ENCODE results near the gene MANF. TPM values are rescaled to one million over a fixed set of nuclear protein-coding genes. Genes with fewer than 3 reads are reported as not detected.
A peak's percentile ranks its signal among the peaks of the same experiment; 100 is the strongest.

MANF gene
- total RNA-seq, 1 donor from 2014 or later = 118 TPM

DNA sequence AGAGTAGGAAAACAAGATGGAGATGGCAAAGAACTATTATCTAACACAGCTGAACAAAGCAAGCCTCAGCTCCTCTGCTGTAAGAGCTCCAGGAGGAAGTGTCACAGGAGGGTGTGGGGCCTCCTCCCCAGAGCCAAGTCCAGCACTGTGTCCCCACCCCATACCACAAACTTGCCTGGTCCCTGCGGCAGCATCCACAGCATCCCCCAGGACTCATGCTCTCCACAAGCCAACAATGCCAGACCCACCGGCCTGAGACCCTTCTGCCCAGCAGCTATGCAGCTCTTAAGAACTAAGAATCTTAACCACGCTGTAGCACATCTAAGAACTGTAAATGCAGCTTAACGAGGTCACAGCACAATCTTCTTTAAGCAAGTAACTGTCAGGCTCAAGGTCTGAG lies 15.1 kb downstream of the MANF start:
- no peaks in the 10 kb centered on the region for H3K27me3 Mint-ChIP-seq (ENCODE audit: low read depth)
- H3K36me3 Mint-ChIP-seq (ENCODE audit: low read depth) = peaks cover 16% of the 10 kb centered on the region
- peak; percentile 61 for DNase-seq (ENCODE audit: low spot score)
- H3K27ac Mint-ChIP-seq (ENCODE audit: unreplicated experiment) = no peak overlapping the region
- TF ChIP-seq, protein P1, sequence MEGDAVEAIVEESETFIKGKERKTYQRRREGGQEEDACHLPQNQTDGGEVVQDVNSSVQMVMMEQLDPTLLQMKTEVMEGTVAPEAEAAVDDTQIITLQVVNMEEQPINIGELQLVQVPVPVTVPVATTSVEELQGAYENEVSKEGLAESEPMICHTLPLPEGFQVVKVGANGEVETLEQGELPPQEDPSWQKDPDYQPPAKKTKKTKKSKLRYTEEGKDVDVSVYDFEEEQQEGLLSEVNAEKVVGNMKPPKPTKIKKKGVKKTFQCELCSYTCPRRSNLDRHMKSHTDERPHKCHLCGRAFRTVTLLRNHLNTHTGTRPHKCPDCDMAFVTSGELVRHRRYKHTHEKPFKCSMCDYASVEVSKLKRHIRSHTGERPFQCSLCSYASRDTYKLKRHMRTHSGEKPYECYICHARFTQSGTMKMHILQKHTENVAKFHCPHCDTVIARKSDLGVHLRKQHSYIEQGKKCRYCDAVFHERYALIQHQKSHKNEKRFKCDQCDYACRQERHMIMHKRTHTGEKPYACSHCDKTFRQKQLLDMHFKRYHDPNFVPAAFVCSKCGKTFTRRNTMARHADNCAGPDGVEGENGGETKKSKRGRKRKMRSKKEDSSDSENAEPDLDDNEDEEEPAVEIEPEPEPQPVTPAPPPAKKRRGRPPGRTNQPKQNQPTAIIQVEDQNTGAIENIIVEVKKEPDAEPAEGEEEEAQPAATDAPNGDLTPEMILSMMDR (IDR thresholded peaks at IDR 0.05) = no peak
- peaks cover 12% of the 10 kb centered on the region for H3K4me1 Mint-ChIP-seq (ENCODE audit: low read depth)
- H3K9me3 Mint-ChIP-seq (ENCODE audit: low read depth) = no peaks in the 10 kb centered on the region
- H3K4me3 Mint-ChIP-seq (ENCODE audit: unreplicated experiment) = no peak overlapping the region

DNA sequence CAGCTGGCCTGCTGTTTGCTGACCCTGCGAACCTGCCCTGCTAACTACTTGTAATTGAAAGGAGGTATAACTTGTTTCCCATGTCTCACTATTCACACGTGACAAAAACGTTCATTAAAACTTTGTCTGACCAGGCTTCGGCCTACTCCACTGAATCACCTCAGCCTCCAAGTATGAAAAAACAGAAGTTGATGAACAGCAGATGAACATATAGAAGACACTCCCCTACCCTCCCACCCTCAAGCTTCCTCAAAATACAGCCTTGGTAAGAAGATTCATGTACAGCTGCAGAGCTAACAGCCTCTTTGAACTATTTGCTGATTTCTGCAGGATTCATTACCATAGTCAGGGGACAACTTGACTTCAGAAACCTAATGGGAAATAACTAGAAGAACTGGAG lies 16.6 kb downstream of the MANF start:
- Mint-ChIP-seq H3K27ac (ENCODE audit: unreplicated experiment) (no peak overlapping the region), H3K9me3 (ENCODE audit: low read depth) (no peaks in the 10 kb centered on the region), H3K4me3 (ENCODE audit: unreplicated experiment) (no peak overlapping the region), H3K4me1 (ENCODE audit: low read depth) (peaks cover 3% of the 10 kb centered on the region), H3K36me3 (ENCODE audit: low read depth) (peaks cover 11% of the 10 kb centered on the region), H3K27me3 (ENCODE audit: low read depth) (no peaks in the 10 kb centered on the region)
- DNase-seq (ENCODE audit: low spot score) = no peak
- TF ChIP-seq, protein P1 (IDR thresholded peaks at IDR 0.05) = no peak

DNA sequence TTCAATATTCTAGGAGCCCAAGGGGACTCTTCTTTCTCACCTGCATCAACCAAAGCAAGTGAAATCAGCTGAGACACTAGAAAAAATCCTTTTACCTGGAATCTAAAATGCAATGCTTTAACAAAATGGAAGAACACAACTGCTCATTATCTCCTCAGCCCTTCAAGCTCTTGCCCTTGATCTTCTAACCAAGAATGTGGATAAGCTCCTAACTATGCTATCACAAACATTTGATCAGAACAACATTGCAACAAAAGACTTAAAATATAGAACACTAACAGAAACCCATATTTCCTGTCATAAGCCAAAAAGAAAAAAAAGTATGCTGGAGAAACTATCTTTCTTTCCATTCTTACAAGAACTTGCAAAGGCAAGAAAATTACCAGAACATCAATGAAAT lies 18.6 kb downstream of the MANF start:
- H3K4me1 Mint-ChIP-seq (ENCODE audit: low read depth) = no peaks in the 10 kb centered on the region
- no peak for DNase-seq (ENCODE audit: low spot score)
- no peaks in the 10 kb centered on the region for H3K27me3 Mint-ChIP-seq (ENCODE audit: low read depth)
- H3K27ac Mint-ChIP-seq (ENCODE audit: unreplicated experiment) = no peak overlapping the region
- no peaks in the 10 kb centered on the region for H3K9me3 Mint-ChIP-seq (ENCODE audit: low read depth)
- TF ChIP-seq, protein P1 (IDR thresholded peaks at IDR 0.05) = no peak
- peaks cover 11% of the 10 kb centered on the region for H3K36me3 Mint-ChIP-seq (ENCODE audit: low read depth)
- no peak overlapping the region for H3K4me3 Mint-ChIP-seq (ENCODE audit: unreplicated experiment)

DNA sequence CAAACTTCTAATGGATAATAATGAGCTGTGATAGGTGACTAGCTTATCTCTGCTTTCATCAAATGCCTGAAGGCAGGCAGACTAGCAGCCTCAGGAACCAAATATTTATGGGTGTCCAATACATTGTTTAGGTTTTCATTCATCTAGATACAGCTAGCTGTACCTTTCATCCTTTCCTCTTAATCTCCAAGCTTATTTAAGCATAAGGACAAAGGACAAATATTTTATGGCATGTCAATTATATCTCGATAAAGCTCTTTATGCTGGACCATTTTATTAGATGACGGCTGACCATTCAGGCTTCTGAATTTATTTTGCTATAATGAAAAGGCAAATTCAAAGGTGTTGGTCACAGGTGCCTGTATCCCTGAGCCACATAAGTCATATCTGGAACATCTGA lies 22.9 kb downstream of the MANF start:
- H3K4me3 Mint-ChIP-seq (ENCODE audit: unreplicated experiment) = no peak overlapping the region
- H3K4me1 Mint-ChIP-seq (ENCODE audit: low read depth) = no peaks in the 10 kb centered on the region
- peaks cover 16% of the 10 kb centered on the region for H3K36me3 Mint-ChIP-seq (ENCODE audit: low read depth)
- DNase-seq (ENCODE audit: low spot score) = no peak
- H3K27ac Mint-ChIP-seq (ENCODE audit: unreplicated experiment) = no peak overlapping the region
- TF ChIP-seq, protein P1 (IDR thresholded peaks at IDR 0.05) = no peak
- no peaks in the 10 kb centered on the region for H3K27me3 Mint-ChIP-seq (ENCODE audit: low read depth)
- H3K9me3 Mint-ChIP-seq (ENCODE audit: low read depth) = no peaks in the 10 kb centered on the region

DNA sequence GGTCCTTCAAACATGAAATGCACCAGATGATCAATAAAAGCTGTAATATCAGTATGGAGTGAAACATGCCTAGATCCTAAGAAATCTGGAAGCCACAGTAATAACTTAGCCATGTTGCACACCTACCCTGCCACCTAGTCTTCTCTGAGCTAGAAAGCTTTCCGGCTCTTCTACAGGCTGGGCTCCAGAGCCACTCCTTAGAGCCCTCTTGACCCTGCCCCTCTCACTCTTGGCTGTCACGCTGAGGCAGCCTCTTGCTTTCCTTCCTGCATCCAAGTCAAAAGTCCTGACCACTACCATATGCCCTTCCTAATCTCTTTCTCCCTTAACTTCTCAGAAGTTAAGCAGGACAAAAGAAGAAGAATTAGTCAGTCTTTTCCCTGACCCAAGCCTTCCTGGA lies 23.7 kb downstream of the MANF start:
- no peak overlapping the region for H3K4me3 Mint-ChIP-seq (ENCODE audit: unreplicated experiment)
- no peaks in the 10 kb centered on the region for H3K9me3 Mint-ChIP-seq (ENCODE audit: low read depth)
- no peaks in the 10 kb centered on the region for H3K27me3 Mint-ChIP-seq (ENCODE audit: low read depth)
- H3K27ac Mint-ChIP-seq (ENCODE audit: unreplicated experiment) = no peak overlapping the region
- TF ChIP-seq, protein P1 (IDR thresholded peaks at IDR 0.05) = no peak
- no peaks in the 10 kb centered on the region for H3K4me1 Mint-ChIP-seq (ENCODE audit: low read depth)
- peaks cover 10% of the 10 kb centered on the region for H3K36me3 Mint-ChIP-seq (ENCODE audit: low read depth)
- no peak for DNase-seq (ENCODE audit: low spot score)
